ENCODE data around the gene PSMB1. TPM values are rescaled to one million over a fixed set of nuclear protein-coding genes. Genes with fewer than 3 reads are reported as not detected.
"Not testable (repeated sequence)": the region's sequence is repeated elsewhere in the genome, so short reads cannot be mapped to it uniquely, and the experiment has no call there.

The PSMB1 gene
- total RNA-seq, 1 donor = 208 TPM

DNA sequence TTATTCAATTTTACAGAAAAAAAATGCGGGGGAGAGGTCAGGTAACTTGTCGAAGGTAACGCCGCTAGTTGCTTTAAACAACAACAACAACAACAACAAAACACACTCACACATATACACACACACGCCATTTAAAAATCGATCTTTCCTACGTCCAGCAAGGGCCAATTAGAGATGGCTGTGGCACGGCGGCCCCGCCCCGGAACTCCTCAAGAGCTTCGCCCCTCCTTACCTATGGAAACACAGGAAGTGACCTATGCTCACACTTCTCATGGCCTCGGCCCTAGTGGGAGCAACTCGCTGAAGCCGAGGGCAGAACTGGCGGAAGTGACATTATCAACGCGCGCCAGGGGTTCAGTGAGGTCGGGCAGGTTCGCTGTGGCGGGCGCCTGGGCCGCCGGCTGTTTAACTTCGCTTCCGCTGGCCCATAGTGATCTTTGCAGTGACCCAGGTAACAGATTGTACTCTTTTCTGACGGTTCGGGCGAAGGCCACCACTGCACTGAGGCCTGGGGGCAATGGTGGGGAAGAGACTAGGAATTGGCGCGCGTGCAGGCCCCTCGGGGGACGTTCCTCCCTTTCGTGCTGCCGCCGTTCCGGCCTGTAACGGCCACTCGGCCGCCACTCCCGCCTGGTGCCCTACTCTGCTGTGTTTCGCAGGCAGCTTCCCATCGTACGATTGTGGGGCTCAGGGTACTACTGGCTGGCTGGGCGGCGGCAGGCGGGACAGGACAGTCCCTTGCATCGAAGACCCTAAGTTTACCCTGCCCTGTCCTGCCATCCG lies 1.1 kb upstream of the PSMB1 start, which contains the start of gene TBP:
Gene TBP (plus strand): TSS at position 357 of the 783 bp plus-strand sequence. CDS start 2,661 bp downstream, outside the sequence.
- H3K4me3 ChIP-seq (ENCODE audit: low read length) = peak within 1 kb of the TSS; percentile 86
- H3K4me1 ChIP-seq (ENCODE audit: insufficient read depth, low read length) = peaks cover 38% of the 10 kb centered on the region
- H3K27me3 ChIP-seq (ENCODE audit: insufficient read depth, low read length) = no peaks in the 10 kb centered on the region
- no peaks in the 10 kb centered on the region for H3K9me3 ChIP-seq (ENCODE audit: low read depth, low read length)

- peak overlapping the region; percentile 86 for H3K4me3 ChIP-seq (ENCODE audit: low read length)
- peaks cover 38% of the 10 kb centered on the region for H3K4me1 ChIP-seq (ENCODE audit: insufficient read depth, low read length)
- H3K27me3 ChIP-seq (ENCODE audit: insufficient read depth, low read length) = no peaks in the 10 kb centered on the region
- no peaks in the 10 kb centered on the region for H3K9me3 ChIP-seq (ENCODE audit: low read depth, low read length)
These were observed 466 bp upstream of the PSMB1 start for GRCh38 chr6:170553534-170554012.

DNA sequence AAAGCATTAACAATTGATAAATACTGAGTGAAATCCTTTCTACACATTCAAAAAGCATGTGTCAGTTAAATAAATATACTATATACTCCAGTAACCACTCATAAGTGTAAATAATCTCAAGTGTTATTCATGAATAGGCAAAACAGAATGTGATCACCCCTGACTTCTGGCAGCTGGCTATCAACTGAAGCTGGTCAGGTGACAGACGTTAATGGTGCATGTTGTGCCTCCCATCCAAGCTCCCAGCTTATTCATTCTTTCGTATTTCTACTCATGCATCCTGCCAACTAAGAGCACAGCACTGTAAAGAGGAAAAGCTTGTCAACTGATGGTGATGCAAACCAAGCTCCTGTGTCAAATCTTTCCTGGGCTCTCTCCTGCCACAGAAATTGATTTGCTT lies 7.7 kb downstream of the PSMB1 start:
- H3K4me1 ChIP-seq (ENCODE audit: insufficient read depth, low read length) = peaks cover 2% of the 10 kb centered on the region
- no peaks in the 10 kb centered on the region for H3K27me3 ChIP-seq (ENCODE audit: insufficient read depth, low read length)
- H3K4me3 ChIP-seq (ENCODE audit: low read length) = no peak overlapping the region
- H3K9me3 ChIP-seq (ENCODE audit: low read depth, low read length) = no peaks in the 10 kb centered on the region

DNA sequence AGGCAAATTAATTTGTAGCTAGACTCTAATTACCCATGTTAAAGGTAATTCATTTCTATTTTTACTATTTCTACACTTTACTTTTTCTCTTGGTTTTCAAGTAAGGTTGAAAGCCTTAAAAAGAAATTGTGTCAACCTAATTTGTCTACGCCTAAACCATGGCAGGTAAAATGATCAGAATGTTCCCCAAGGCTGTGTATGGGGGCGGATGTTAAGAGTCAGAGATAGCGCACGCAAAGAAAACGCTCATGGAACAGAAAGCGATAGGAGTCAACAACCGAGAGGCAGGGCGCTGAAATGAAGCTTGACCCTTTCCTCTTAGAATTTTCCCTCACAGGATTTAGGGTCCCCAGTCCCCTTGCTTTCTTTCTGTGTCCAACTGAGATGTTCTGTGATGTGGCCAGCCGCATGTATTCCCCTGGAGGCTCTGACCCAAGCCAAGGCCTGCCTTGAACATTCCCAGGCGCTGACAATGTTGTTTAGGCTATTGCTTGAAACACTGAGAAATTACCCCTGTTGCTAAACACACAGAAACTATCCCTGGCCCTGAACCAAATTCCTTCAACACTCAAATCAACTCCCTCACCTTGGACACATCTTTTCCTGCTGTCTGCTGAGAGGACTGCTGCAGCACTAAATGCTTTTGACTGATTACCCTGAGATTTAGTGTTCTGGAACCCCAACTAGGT lies 10.9 kb downstream of the PSMB1 start:
- H3K4me3 ChIP-seq (ENCODE audit: low read length) = no peak overlapping the region
- no peaks in the 10 kb centered on the region for H3K4me1 ChIP-seq (ENCODE audit: insufficient read depth, low read length)
- no peaks in the 10 kb centered on the region for H3K27me3 ChIP-seq (ENCODE audit: insufficient read depth, low read length)
- H3K9me3 ChIP-seq (ENCODE audit: low read depth, low read length) = no peaks in the 10 kb centered on the region

DNA sequence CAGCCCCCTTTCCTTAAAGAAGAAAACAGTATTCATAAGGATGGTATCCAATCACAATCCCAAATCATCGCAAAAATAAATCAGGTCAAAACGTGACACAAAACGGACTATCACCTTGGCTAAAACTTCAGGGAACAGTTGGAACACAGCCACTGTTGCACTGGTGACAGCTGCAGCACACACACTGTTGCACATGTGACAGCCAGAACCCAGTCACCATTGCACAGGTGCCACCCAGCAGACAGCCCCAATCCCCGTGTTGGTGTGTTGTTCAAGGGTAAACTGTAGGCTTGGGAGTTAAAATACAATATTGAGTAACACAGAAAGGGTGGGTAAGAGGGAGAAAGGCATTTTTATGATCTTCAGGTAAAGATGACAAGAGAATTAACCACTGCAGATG lies 15.8 kb downstream of the PSMB1 start:
- no peak overlapping the region for H3K4me3 ChIP-seq (ENCODE audit: low read length)
- no peaks in the 10 kb centered on the region for H3K9me3 ChIP-seq (ENCODE audit: low read depth, low read length)
- H3K4me1 ChIP-seq (ENCODE audit: insufficient read depth, low read length) = no peaks in the 10 kb centered on the region
- H3K27me3 ChIP-seq (ENCODE audit: insufficient read depth, low read length) = no peaks in the 10 kb centered on the region

DNA sequence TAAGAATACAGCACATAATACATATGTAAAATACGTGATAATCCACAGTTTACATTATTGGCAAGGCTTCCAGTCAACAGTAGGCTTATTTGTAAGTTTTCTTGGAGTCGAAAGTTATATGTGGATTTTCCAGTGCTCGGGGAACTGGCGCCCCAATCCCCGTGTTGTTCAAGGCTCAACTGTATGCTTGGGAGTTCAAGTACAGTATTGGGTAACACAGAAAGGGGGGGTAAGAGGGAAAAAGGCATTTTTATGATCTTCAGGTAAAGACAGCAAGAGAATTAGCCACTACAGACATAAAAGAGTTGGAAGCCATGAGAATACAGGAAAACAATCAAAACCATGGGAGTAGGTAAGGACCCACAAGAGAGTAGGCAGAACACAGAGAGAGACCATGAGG lies 16.4 kb downstream of the PSMB1 start:
- Histone ChIP-seq H3K9me3 (ENCODE audit: low read depth, low read length) (no peaks in the 10 kb centered on the region), H3K27me3 (ENCODE audit: insufficient read depth, low read length) (no peaks in the 10 kb centered on the region), H3K4me1 (ENCODE audit: insufficient read depth, low read length) (no peaks in the 10 kb centered on the region), H3K4me3 (ENCODE audit: low read length) (no peak overlapping the region)

GRCh38 chr6:170535004-170535403 lies 18.1 kb downstream of the PSMB1 start:
- H3K27me3 ChIP-seq (ENCODE audit: insufficient read depth, low read length) = no peaks in the 10 kb centered on the region
- no peak overlapping the region for H3K4me3 ChIP-seq (ENCODE audit: low read length)
- no peaks in the 10 kb centered on the region for H3K9me3 ChIP-seq (ENCODE audit: low read depth, low read length)
- no peaks in the 10 kb centered on the region for H3K4me1 ChIP-seq (ENCODE audit: insufficient read depth, low read length)

DNA sequence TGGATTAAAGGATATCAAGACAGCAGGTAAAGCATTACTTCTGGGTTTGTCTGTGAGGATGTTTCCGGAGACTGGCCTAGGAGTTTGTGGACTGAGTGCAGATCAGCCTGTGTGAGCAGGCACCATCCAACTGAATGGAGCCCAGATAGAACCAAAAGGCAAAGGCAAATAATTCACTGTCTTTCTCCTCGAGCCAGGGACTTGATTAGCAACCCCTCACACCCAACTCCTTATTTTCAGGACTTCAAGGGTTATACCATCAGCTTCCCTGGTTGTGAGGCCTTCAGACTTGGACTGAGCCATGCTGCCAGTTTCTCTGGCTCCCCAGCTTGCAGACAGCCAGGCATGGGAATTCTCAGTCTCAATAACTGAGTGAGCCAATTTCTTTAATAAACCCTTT lies 19.3 kb downstream of the PSMB1 start:
- no peaks in the 10 kb centered on the region for H3K9me3 ChIP-seq (ENCODE audit: low read depth, low read length)
- H3K4me3 ChIP-seq (ENCODE audit: low read length) = no peak overlapping the region
- H3K4me1 ChIP-seq (ENCODE audit: insufficient read depth, low read length) = no peaks in the 10 kb centered on the region

DNA sequence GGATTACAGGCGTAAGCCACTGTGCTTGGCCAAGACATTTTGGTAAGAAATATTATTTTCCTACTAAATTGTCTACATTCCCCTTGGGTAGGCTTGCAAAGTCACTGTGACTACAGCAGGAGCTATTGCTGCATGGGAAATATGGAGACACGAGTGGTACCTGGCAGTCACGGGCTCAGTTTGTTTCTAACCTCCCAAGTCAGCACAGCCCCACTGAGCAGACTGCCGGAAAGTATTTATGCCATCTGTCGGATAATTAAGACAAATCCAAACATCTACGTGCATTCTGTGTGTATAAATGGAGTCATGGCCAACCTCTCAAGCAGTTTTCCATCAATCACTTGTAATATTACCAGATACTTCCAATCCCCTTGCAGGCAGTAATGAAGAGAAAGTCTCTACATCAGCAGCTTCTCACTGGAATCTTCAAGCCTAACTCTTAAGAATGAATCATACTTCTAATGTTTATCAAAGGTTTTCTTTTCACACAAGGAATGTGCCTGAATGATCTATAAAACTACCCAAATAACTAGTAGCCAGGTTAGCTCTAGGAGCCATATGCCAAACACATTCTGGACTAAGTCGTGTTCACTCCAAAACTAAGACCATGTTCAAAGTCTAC lies 20.1 kb downstream of the PSMB1 start:
- no peaks in the 10 kb centered on the region for H3K4me1 ChIP-seq (ENCODE audit: insufficient read depth, low read length)
- H3K4me3 ChIP-seq (ENCODE audit: low read length) = no peak overlapping the region
- H3K27me3 ChIP-seq (ENCODE audit: insufficient read depth, low read length) = no peaks in the 10 kb centered on the region
- no peaks in the 10 kb centered on the region for H3K9me3 ChIP-seq (ENCODE audit: low read depth, low read length)

More for the DNA sequence above, 19.3 kb downstream of the PSMB1 start:
- no peaks in the 10 kb centered on the region for H3K27me3 ChIP-seq (ENCODE audit: insufficient read depth, low read length)

- no peaks in the 10 kb centered on the region for H3K4me1 ChIP-seq (ENCODE audit: insufficient read depth, low read length)
- H3K27me3 ChIP-seq (ENCODE audit: insufficient read depth, low read length) = no peaks in the 10 kb centered on the region
- H3K4me3 ChIP-seq (ENCODE audit: low read length) = no peak overlapping the region
- no peaks in the 10 kb centered on the region for H3K9me3 ChIP-seq (ENCODE audit: low read depth, low read length)
These were observed 23.2 kb downstream of the PSMB1 start for GRCh38 chr6:170529839-170530469.

DNA sequence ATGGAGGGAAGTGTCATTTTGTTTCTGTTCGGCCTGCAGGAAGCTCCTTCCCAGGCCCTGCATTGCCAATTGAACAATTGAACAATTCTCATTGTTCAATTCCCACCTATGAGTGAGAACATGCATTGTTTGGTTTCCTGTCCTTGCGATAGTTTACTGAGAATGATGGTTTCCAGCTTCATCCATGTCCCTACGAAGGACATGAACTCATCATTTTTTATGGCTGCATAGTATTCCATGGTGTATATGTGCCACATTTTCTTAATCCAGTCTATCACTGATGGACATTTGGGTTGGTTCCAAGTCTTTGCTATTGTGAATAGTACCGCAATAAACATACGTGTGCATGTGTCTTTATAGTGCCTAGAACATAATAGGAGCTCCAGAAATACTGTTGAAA lies 25.1 kb downstream of the PSMB1 start:
- H3K27me3 ChIP-seq (ENCODE audit: insufficient read depth, low read length); H3K9me3 ChIP-seq (ENCODE audit: low read depth, low read length); H3K4me3 ChIP-seq (ENCODE audit: low read length); H3K4me1 ChIP-seq (ENCODE audit: insufficient read depth, low read length): not testable (repeated sequence)

DNA sequence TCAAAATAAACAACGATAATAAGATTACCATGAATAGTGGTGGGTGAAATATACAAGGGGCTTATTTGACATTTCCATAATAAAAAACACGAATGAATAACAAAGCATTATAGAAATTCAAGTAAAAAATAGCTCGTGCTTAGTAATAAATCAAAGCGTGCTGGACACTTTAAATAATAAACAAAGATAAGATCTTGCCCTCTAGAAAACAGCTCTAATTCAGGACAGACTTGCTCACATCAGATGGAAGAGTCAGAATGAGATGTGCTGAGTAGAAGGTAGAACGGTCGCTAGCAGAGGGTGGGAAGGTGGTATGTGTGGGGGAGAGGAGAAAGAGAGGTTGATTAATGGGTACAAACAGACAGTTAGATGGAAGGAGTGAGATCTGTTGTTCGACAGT lies 27.3 kb downstream of the PSMB1 start:
- Histone ChIP-seq H3K4me3 (ENCODE audit: low read length) (no peak overlapping the region), H3K27me3 (ENCODE audit: insufficient read depth, low read length) (no peaks in the 10 kb centered on the region), H3K9me3 (ENCODE audit: low read depth, low read length) (no peaks in the 10 kb centered on the region), H3K4me1 (ENCODE audit: insufficient read depth, low read length) (peaks cover 5% of the 10 kb centered on the region)

DNA sequence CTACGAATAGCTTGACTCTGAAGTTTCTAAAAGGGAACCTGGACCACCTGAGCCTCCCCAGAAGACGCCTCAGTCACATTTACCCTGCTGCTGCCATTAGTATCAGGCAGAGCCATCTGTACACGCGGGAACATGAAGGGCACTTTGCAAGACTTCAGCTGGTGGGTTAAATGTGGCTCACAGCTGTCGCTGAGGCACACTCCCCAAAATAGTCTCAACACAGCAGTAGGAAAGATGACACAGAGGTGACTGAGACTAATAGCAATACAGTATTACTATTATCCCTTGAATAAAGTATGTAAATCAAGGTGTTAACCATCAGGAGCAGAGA lies 29.0 kb downstream of the PSMB1 start:
- no peaks in the 10 kb centered on the region for H3K9me3 ChIP-seq (ENCODE audit: low read depth, low read length)
- H3K4me3 ChIP-seq (ENCODE audit: low read length) = no peak overlapping the region
- no peaks in the 10 kb centered on the region for H3K27me3 ChIP-seq (ENCODE audit: insufficient read depth, low read length)
- H3K4me1 ChIP-seq (ENCODE audit: insufficient read depth, low read length) = peaks cover 5% of the 10 kb centered on the region

DNA sequence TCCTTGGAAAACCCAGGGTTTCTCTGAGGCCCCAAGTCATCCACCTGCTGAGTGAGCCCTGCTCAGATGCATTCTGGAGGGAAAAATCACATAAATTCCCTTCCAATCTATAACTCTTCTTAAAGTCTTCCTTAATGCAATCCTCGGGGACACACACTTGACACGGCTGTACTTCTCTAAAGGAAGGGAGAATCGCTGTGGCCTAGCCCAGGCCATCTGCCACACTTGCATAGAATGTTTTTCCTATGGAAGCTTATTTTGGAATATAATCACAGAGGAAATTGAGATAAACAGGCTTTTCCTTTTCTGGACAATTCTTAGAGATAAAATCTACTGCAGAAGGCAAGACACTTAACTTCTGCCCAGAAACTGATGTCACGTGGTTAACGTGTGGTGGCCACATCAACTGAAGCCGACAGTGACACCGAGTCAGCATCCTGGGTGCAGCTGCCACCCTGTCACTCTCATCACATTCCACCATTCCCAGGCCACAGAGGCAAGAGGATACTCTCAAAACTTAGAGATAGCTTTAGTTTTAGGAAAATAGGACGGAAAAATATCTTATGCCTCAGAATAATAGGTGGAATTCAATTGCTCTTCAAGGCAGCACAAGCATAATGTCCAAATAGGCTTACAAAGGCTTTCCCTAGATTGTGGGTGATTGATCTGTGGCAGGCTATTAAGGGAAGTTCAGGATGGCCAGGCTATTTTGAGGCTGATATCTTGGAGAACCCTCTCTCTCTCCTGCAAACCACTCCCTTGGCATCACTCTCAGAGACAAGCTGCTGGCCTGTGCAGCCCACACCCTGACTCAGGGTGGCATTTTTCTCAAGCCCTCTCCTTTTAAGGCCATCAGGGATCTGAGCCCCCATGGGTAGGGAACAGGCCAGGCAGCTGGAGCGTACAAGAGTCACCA lies 29.6 kb downstream of the PSMB1 start:
- Histone ChIP-seq H3K4me3 (ENCODE audit: low read length) (no peak overlapping the region), H3K4me1 (ENCODE audit: insufficient read depth, low read length) (peaks cover 5% of the 10 kb centered on the region), H3K27me3 (ENCODE audit: insufficient read depth, low read length) (peaks cover 5% of the 10 kb centered on the region), H3K9me3 (ENCODE audit: low read depth, low read length) (no peaks in the 10 kb centered on the region)
